Measurements from ENCODE around the gene KAZN. TPM values are rescaled to one million over a fixed set of nuclear protein-coding genes. Genes with fewer than 3 reads are reported as not detected.

KAZN gene
- polyA plus RNA-seq, 1 donor, result 14.6 TPM

DNA sequence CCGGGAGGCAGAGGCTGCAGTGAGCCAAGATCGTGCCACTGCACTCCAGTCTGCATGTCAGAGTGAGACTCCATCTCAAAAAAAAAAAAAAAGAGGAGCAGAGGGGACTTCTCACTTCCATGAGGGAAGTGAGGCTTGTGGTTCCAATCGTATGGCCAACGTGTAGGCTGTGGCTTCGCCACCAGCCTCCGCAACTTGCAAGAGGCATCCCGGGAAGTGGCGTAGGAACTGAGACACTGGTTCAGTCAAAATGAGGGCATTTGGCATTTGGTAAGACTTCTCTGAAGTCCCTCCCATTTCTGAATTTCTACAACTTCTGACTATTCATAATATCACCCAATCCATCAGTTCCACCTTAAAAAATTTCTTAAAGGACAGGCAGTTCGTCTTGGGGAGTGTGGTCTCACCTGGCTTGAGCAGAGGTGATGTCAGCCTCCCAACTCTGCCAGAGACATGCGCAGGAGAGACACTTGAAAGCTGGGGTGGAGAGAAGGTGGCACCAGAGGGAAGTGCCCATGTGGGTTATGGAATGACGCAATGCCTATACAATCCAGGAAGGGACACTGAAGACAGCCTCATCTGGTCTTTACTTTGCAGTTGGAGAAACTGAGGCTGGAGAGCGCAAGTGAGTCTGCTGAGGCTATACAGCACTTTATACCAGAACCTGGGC is 17.2 kb downstream of the KAZN start:
- DNase-seq, result no peak

DNA sequence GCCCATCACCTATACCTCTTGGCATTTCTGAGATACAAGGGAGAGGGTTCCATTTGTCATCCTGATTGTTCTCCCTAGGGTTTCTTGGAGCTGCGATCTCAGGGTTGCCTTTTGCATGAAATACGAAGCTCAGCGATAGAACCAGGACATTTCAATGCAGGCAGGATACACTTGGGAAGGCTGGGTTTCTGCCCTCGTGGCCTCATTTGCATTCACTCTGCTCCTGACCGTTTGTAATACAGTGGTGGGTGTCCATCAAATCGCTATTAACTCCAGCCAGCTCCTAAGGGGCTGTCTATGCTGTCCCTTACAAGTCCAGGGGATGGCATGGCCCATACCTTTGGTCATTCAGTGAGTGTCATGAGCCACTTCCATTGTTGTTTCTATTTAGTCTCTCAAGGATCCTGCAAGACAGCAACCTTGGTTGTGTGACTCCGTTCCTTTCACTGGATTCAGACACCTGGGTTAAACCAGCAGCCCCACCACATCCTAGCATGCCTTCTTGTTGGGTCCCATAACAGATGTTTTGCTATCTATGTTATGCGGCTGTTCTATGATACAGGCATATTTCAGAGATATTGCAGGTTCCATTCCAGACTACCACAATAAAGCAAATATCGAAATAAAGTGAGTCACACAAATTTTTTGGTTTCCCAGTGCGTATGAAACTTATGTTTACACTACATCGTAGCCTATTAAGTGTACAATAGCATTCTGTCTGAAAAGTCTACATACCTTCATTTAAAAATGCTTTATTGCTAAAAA is 18.3 kb downstream of the KAZN start:
- no peak for DNase-seq

GRCh38 chr1:14617791-14618190 is 19.3 kb downstream of the KAZN start:
- no peak for DNase-seq

DNA sequence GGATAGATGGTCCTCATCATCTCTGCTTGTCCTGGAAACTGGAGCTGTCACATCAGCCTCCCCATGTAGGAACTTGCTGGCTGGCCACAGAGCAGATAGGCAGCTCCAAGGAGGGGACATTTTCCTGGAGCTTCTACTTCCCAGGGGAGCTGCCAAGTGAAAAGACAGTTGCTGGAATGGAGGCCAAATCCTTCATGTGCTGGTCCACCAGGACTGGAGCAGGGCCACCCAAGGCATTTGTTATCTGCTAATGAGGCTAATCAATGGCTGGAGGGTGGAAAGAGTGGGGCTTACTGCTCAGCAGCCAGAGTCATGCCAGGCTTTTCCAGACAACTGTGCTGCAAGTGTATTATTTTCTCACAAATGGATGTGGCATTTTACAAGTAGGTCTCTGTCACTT is 22.5 kb downstream of the KAZN start:
- no peak for DNase-seq

DNA sequence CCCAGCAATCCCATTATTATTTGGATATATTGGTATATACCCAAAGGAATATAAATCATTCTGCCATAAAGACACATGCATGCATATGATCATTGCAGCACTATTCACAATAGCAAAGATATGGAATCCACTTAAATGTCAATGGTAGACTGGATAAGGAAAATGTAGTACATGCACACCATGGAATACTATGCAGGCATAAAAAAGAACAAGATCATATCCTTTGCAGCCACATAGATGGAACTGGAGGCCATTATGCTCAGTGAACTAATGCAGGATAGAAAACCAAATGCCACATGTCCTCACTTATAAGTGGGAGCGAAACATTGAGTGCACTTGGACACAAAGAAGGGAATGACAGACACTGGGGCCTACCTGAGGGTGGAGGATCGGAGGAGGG is 24.6 kb downstream of the KAZN start:
- DNase-seq, result no peak

DNA sequence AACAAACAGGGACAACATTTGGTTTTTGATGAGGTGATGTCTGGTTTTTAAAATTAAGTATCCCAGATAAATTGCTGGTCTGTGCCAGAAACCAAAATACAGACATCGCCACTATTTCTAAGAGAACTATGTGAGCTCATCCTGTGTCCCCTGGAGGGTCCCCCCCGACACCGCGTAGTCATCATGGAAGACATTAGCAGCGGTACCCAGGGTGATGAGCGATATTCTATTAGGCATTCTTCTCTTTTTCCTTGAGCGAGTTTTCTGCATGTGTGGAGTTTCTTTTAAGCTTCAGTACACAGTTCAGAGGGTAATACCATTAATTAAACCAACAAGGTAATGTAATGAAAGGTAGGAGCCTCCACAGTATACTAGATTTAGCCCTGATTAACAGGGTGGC is 26.5 kb downstream of the KAZN start:
- DNase-seq, result no peak

GRCh38 chr1:14625572-14625971 is 27.1 kb downstream of the KAZN start:
- DNase-seq, result no peak

GRCh38 chr1:14625996-14626395 is 27.5 kb downstream of the KAZN start:
- DNase-seq, result no peak

- DNase-seq, result no peak
Measured at GRCh38 chr1:14626869-14627607, 28.6 kb downstream of the KAZN start.

DNA sequence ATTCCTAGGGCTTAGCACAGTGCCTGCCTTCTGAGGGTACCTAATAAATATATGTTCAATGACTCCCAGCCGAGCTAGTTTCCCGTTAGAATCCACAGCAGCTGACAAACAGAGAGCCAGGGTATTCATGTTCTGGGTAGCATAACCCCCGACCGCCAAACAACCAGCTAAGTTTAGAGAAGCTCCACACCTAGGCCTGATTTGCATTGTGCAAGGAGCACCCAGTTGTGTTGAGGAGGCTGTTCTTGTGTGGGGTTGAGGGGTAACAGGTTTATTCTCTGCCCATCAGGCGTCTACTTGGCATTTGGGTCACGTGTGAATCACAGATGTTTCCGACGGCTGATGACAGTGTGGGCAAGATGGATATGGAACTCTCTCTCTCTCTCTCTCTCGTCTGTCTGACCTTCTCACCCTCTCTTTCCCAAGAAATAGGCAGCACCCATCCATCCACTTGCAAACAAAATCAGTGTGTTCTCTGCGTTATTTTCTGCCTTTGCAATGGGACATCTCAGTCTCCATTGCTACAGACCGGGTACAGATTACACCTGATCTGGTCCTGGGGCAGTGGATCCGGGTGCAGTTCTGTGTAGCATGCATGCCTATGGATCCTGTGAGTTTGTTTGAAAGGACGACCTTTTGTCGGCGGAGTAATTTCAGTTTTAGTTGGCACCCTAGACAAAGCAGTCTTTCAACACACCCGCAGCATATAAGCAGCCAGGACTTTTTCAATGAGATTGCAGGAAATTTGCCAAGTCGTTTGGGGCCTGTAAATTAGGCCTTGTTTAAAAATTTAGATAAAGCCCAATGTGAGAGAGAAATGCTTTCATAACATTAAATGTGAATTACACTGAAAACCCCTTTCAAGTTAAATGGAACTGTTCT is 29.4 kb downstream of the KAZN start:
- no peak for DNase-seq

DNA sequence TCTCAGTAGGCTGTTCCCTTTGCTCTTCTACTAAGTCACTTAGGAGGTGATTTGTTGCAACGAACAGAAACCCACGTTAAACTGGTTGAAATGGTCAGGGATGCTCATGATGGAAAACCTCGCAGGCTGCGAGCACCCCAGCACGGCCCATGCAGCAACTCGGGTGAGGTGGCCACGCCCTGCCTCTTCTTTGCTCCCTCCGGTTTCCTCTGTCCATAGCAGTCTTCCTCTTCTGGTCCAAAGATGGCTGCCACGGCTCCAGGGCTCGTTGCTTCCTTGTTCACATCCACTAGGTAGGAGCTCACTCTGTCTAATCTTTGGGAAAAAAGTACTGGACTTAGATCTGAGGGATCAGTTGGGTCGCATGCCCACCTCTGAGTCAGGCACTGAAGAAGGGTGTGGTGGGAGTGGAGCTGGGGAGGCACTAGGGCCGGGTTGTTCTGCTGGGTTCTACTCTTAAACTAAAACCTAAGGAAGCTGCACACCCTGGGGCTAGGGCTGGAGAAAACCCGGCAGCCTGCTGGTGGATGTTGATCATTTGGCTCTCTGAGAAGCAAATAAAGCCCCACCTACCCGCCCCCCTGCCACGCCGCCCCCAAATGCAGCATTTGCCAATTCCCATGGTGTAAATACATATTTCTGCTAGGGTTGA is 31.0 kb downstream of the KAZN start:
- DNase-seq, result no peak

- no peak for DNase-seq
Measured at GRCh38 chr1:14630986-14631385, 32.5 kb downstream of the KAZN start.

DNA sequence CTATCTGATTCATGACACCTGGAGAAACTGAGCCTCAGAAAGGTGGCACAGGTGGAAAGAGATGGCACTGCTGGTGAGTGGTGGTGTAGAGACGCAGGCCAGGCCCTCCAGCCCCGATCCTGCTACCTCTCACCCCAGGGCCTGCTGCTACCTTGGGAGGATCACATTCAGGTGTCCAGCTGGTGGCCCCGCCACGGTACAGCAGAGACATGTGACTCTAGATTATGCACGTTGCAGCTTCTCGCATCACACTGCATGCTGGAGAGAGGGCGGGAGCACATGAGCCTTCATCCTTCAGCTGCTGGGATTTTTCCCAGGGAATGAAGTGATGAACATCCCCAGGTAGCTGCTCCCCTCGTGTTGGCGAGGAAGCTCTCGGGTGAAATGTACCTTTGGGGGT is 32.9 kb downstream of the KAZN start:
- no peak for DNase-seq

- DNase-seq, result no peak
Measured at GRCh38 chr1:14634486-14634885, 36.0 kb downstream of the KAZN start.

- DNase-seq, result no peak
Measured at GRCh38 chr1:14635421-14635820, 36.9 kb downstream of the KAZN start.

GRCh38 chr1:14636897-14637632 is 38.6 kb downstream of the KAZN start:
- DNase-seq, result no peak

GRCh38 chr1:14639291-14640050 is 41.0 kb downstream of the KAZN start:
- no peak for DNase-seq

DNA sequence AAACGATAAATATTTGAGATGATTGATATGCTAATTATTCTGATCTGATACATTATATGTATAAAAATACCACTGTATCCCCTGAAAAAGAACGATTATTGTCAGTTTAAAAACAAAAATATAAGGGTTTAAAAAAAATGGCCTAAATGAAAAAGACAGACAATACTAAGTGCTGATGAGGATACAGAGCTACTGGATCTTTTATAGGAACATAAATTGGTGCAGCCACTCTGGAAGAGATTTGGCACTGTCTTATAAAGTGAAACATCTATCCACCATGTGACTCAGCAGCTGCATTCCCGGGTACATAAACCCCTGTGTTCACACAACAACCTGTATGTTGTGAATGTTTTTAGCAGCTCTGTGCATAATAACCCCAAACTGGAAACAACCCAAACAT is 44.2 kb downstream of the KAZN start:
- DNase-seq, result no peak

- no peak for DNase-seq
Measured at GRCh38 chr1:14646973-14647372, 48.5 kb downstream of the KAZN start.

- DNase-seq, result no peak
Measured at GRCh38 chr1:14647777-14648176, 49.3 kb downstream of the KAZN start.

GRCh38 chr1:14648391-14648790 is 49.9 kb downstream of the KAZN start:
- no peak for DNase-seq

Data from hindlimb muscle (tissue), 1 donor.